ENCODE results near the gene NME7.

NME7 gene

GRCh38 chr1:169212088-169212487, 155.5 kb downstream of the NME7 start:
- no peak for TF ChIP-seq EZH2 (IDR thresholded peaks at IDR 0.05; ENCODE audit: borderline replicate concordance, low read length)
- TF ChIP-seq, protein P1, sequence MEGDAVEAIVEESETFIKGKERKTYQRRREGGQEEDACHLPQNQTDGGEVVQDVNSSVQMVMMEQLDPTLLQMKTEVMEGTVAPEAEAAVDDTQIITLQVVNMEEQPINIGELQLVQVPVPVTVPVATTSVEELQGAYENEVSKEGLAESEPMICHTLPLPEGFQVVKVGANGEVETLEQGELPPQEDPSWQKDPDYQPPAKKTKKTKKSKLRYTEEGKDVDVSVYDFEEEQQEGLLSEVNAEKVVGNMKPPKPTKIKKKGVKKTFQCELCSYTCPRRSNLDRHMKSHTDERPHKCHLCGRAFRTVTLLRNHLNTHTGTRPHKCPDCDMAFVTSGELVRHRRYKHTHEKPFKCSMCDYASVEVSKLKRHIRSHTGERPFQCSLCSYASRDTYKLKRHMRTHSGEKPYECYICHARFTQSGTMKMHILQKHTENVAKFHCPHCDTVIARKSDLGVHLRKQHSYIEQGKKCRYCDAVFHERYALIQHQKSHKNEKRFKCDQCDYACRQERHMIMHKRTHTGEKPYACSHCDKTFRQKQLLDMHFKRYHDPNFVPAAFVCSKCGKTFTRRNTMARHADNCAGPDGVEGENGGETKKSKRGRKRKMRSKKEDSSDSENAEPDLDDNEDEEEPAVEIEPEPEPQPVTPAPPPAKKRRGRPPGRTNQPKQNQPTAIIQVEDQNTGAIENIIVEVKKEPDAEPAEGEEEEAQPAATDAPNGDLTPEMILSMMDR (IDR thresholded peaks at IDR 0.05; ENCODE audit: low read length): no peak
- Histone ChIP-seq H3K9ac (ENCODE audit: low read length) (no peak overlapping the region), H3F3A (ENCODE audit: insufficient read depth, low read length) (no peaks in the 10 kb centered on the region), H3K9me3 (ENCODE audit: low read length) (peaks cover 3% of the 10 kb centered on the region; the same call in 1 of the 2 replicates), H4K20me1 (ENCODE audit: insufficient read depth, low read length) (no peaks in the 10 kb centered on the region), H3K36me3 (ENCODE audit: insufficient read depth, low read length) (no peaks in the 10 kb centered on the region), H3K4me2 (ENCODE audit: low read length) (no peak overlapping the region), H3K9me2 (ENCODE audit: low read depth, low read length) (no peaks in the 10 kb centered on the region), H3K27ac (ENCODE audit: low read depth, low read length, poor library complexity, severe bottlenecking) (no peak overlapping the region), H3K4me3 (ENCODE audit: low read depth, low read length, poor library complexity, severe bottlenecking) (no peak overlapping the region), H2AFZ (ENCODE audit: low read length) (no peak overlapping the region), H3K27me3 (ENCODE audit: insufficient read depth, low read length) (no peaks in the 10 kb centered on the region), H3K4me1 (ENCODE audit: insufficient read depth, low read length, severe bottlenecking) (no peaks in the 10 kb centered on the region), H3K79me2 (ENCODE audit: insufficient read depth, low read length) (no peaks in the 10 kb centered on the region)

DNA sequence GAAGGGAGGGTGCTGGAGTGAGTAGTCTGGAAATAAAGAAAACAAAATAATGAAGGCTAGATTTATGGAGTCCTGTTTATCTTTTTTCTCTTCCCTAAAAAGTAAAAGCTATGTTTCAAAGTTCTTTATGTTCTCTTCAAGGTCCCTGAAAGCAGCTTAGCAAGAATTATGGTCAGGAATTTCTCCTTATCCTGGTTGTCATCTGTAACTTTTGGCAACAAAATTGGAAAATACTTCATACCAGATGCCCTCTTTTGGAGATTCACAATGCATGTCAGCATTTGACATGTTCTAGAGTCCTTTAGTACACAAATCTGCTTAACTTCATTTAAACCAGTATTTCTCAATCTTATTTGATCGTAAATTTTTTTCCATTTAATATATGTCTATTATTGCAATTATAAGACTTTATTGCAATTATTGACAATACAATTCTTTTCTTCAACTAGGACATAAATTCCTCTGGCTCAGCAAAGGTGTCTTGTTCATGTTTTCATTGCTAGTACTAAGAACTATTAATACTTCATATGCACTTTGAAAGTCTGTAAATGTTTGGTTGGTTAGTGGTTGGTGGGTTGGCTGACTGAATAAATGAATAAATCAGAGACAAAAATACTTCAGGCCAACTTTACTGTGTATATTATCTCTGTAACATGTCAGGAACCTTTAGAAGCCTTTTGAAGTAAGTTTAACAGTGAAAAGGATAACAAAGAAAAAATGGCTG, 159.6 kb downstream of the NME7 start:
- no peaks in the 10 kb centered on the region for H3F3A ChIP-seq (ENCODE audit: insufficient read depth, low read length)
- H3K4me2 ChIP-seq (ENCODE audit: low read length): no peak overlapping the region
- no peaks in the 10 kb centered on the region for H4K20me1 ChIP-seq (ENCODE audit: insufficient read depth, low read length)
- TF ChIP-seq EZH2 (IDR thresholded peaks at IDR 0.05; ENCODE audit: borderline replicate concordance, low read length): no peak
- TF ChIP-seq, protein P1 (IDR thresholded peaks at IDR 0.05; ENCODE audit: low read length): no peak
- H3K4me3 ChIP-seq (ENCODE audit: low read depth, low read length, poor library complexity, severe bottlenecking): no peak overlapping the region
- no peaks in the 10 kb centered on the region for H3K27me3 ChIP-seq (ENCODE audit: insufficient read depth, low read length)
- no peak overlapping the region for H3K9ac ChIP-seq (ENCODE audit: low read length)
- no peaks in the 10 kb centered on the region for H3K79me2 ChIP-seq (ENCODE audit: insufficient read depth, low read length)
- H3K27ac ChIP-seq (ENCODE audit: low read depth, low read length, poor library complexity, severe bottlenecking): no peak overlapping the region
- H3K36me3 ChIP-seq (ENCODE audit: insufficient read depth, low read length): no peaks in the 10 kb centered on the region
- no peaks in the 10 kb centered on the region for H3K9me3 ChIP-seq (ENCODE audit: low read length)
- no peaks in the 10 kb centered on the region for H3K9me2 ChIP-seq (ENCODE audit: low read depth, low read length)
- H2AFZ ChIP-seq (ENCODE audit: low read length): no peak overlapping the region
- H3K4me1 ChIP-seq (ENCODE audit: insufficient read depth, low read length, severe bottlenecking): peaks cover 3% of the 10 kb centered on the region

GRCh38 chr1:169204157-169204556, 163.4 kb downstream of the NME7 start:
- H3K9ac ChIP-seq (ENCODE audit: low read length): no peak overlapping the region
- no peak overlapping the region for H2AFZ ChIP-seq (ENCODE audit: low read length)
- H3F3A ChIP-seq (ENCODE audit: insufficient read depth, low read length): no peaks in the 10 kb centered on the region
- no peaks in the 10 kb centered on the region for H4K20me1 ChIP-seq (ENCODE audit: insufficient read depth, low read length)
- H3K9me2 ChIP-seq (ENCODE audit: low read depth, low read length): no peaks in the 10 kb centered on the region
- H3K9me3 ChIP-seq (ENCODE audit: low read length): no peaks in the 10 kb centered on the region
- no peak overlapping the region for H3K4me3 ChIP-seq (ENCODE audit: low read depth, low read length, poor library complexity, severe bottlenecking)
- peaks cover 10% of the 10 kb centered on the region for H3K4me1 ChIP-seq (ENCODE audit: insufficient read depth, low read length, severe bottlenecking)
- no peak overlapping the region for H3K27ac ChIP-seq (ENCODE audit: low read depth, low read length, poor library complexity, severe bottlenecking)
- H3K4me2 ChIP-seq (ENCODE audit: low read length): no peak overlapping the region
- TF ChIP-seq, protein P1 (IDR thresholded peaks at IDR 0.05; ENCODE audit: low read length): no peak
- no peak for TF ChIP-seq EZH2 (IDR thresholded peaks at IDR 0.05; ENCODE audit: borderline replicate concordance, low read length)
- H3K36me3 ChIP-seq (ENCODE audit: insufficient read depth, low read length): no peaks in the 10 kb centered on the region
- H3K27me3 ChIP-seq (ENCODE audit: insufficient read depth, low read length): no peaks in the 10 kb centered on the region
- H3K79me2 ChIP-seq (ENCODE audit: insufficient read depth, low read length): no peaks in the 10 kb centered on the region

All from OCI-LY1 (cell line).